H1 (cell line): ENCODE data around the gene BMI1. TPM values are rescaled to one million over a fixed set of nuclear protein-coding genes. Genes with fewer than 3 reads are reported as not detected.

ENCODE experiments used
- BRCA1 ChIP-seq: IDR thresholded peaks from 2 replicates; pipeline ENCODE4 v1.6.1; 2012; ENCODE audit warnings: low read depth, low read length, improper control_type of control experiment
- CEBPB ChIP-seq: IDR thresholded peaks from 2 replicates; pipeline ENCODE4 v1.6.1; 2012; ENCODE audit warnings: low read depth, low read length
- RBBP5 ChIP-seq: IDR thresholded peaks from 2 replicates; pipeline ENCODE4 v1.7.1; 2012; ENCODE audit warnings: low read depth, mild to moderate bottlenecking, inconsistent platforms, low read length, moderate library complexity, borderline replicate concordance
- RXRA ChIP-seq: IDR thresholded peaks from 2 replicates; pipeline ENCODE4 v1.6.1; 2011; ENCODE audit warnings: low read depth, mild to moderate bottlenecking, low read length, moderate library complexity; ENCODE audit not compliant: insufficient read depth
- SIX5 ChIP-seq: IDR thresholded peaks from 2 replicates; pipeline ENCODE4 v1.6.1; 2011; ENCODE audit warnings: mild to moderate bottlenecking, low read depth, low read length
- SRF ChIP-seq: IDR thresholded peaks from 2 replicates; pipeline ENCODE4 v1.6.1; 2011; ENCODE audit warnings: mild to moderate bottlenecking, low read depth, low read length, moderate library complexity
- polyA plus RNA-seq, 7 experiments: library from polyadenylated mRNA; depleted of rRNA in 3 of 7; stranded (reverse) in 5 of 7; unstranded in 2 of 7; fragments of >200 nt in 5 of 7; fragments of 200-250 nt in 2 of 7; gene quantifications; 1 replicate in 5 of 7; 2 replicates in 1 of 7; 4 replicates in 1 of 7; pipeline versions ENCODE4 v1.2.1 to v1.2.3, GENCODE V29; 2011 to 2013; ENCODE audit warnings: missing spikeins in 2 of 7, mixed read lengths in 2 of 7
- total RNA-seq: library from RNA; stranded (reverse); fragmentation: NEBNext Ultra II Directional; extraction: Animal tissue kit (Norgen Biotek cat#: 25700); gene quantifications from 2 replicates; pipeline ENCODE4 v1.2.1, GENCODE V29; 2021

BMI1 gene
- total and polyA plus RNA-seq, 2 of the 8 experiments (the other 6 are each of a cell fraction or from before 2014, with no cell fraction given): 2.8 to 10.7 TPM

DNA sequence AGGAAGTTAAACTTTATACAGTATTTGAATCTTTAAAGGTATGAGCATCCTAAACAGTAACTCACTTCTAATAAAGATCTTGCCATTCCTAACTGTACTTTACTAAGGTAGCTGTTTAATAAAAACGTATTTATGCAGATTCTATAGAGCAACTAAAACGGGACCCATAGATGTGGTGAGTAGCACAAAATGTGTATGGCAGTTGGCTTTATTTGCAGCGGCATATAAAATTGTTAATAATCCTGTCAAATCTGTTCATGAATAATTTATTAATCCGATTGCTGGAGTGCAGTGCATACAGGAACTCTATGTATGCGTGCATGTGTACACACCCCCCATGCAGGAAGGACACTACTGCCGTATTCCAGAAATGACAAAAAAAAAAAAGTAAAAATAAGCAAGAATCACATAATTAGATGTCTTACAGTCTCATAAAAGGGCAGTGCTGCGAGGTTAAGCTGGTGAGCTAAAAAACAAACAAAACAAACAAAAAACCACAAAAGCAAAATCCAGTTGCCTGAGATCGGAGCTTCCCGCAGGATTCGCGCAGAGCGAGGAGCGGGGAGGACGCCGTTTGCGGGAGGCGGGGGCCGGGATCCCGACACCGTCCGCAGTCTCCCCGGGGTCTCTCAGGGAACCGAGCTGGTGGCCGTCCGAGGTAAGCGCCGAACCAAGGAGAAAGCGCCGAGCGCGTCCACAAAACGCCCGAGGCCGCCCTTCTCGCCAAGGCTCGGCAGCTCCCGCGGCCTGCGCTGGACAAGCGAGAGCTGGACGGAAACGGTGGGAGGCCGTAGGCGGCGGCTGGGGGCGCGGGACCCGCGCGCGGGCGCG lies 5.2 kb upstream of the BMI1 start (continued):
- TF ChIP-seq SIX5 (no peak), SRF (no peak), CEBPB (no peak), RBBP5 (peak; percentile 92; the same call in 1 of the 2 replicates), BRCA1 (no peak), RXRA (no peak)
